ENCODE results near the gene KRT15. TPM values are rescaled to one million over a fixed set of nuclear protein-coding genes. Genes with fewer than 3 reads are reported as not detected.

Gene KRT15
- total and polyA plus RNA-seq, 2 of the 4 experiments (the other 2 are of a cell fraction) = 2.9 to 5.3 TPM

DNA sequence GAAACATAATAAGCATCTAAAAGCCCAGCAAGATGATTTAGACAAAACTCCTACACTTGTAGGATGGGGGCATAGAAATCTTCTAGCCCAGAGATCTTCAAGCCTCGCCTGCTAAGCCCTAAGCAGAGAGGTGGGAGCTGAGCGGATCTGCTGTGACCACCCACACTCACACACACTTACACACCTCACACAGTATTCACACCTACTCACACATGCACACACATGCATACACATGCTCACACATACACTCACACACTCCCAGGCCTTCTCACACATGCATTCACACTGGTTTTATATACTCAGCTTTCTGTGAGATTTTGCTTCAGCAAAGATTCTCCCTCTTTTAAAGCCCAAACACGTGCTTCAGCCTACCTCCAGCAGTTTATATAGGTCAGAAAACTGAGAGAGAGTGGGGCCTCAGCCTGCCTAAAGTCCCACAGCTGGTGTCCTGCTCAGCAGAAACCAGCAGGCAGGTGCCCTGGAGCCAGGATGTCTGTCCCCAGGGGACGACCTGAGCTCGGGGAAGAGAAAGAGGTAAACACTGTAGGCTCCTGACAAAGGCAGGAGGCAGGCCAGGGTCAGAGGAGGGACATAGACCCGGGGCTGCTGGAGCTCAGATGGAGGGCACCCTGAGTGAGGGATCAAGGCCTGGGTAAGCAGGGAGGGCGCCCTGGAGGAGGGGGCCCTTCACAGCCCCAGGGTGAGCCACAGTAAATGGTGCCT is 21.4 kb upstream of the KRT15 start (continued):
- TF ChIP-seq RCOR1 (IDR thresholded peaks at IDR 0.05; ENCODE audit: insufficient replicate concordance, low read length) = no peak

- Histone ChIP-seq H2BK20ac (ENCODE audit: low read depth, low read length) (peak overlapping the region; percentile 87), H3K36me3 (ENCODE audit: control insufficient read depth, insufficient read depth, low read length) (no peaks in the 10 kb centered on the region), H2BK5ac (ENCODE audit: low read depth, low read length, poor library complexity, severe bottlenecking) (peak overlapping the region; percentile 85), H2AK5ac (ENCODE audit: low read depth, low read length) (peak overlapping the region; percentile 94), H3K27ac (ENCODE audit: insufficient read depth, low read length) (peak overlapping the region; percentile 14), H4K20me1 (ENCODE audit: insufficient read depth, low read length) (no peaks in the 10 kb centered on the region), H3K9me1 (ENCODE audit: insufficient read depth, low read length) (peaks cover 11% of the 10 kb centered on the region), H3K27me3 (ENCODE audit: control insufficient read depth, insufficient read depth, low read length) (no peaks in the 10 kb centered on the region), H2BK15ac (ENCODE audit: low read depth, low read length) (peak overlapping the region; percentile 67; the same call in 2 of the 3 replicates), H2BK120ac (ENCODE audit: low read depth, low read length) (peak overlapping the region; percentile 84), H2AK9ac (replicated peaks; ENCODE audit: low read depth, low read length, poor library complexity) (peak overlapping the region; percentile 81), H4K8ac (ENCODE audit: low read depth in 2 of 2, low read length in 2 of 2) (peak overlapping the region; percentile 62 to 75), H4K91ac (ENCODE audit: insufficient read depth, low read depth, low read length) (peak overlapping the region; percentile 93), H3K14ac (replicated peaks; ENCODE audit: low read depth, low read length) (peak overlapping the region; percentile 64), H4K5ac (ENCODE audit: low read depth, low read length) (peak overlapping the region; percentile 45), H2AFZ (replicated peaks; ENCODE audit: low read length, poor library complexity) (peak overlapping the region; percentile 81), H3K9me3 (ENCODE audit: control insufficient read depth, insufficient read depth, low read length) (no peaks in the 10 kb centered on the region), H3K23ac (ENCODE audit: low read depth, low read length) (peak overlapping the region; percentile 60), H3K9ac (ENCODE audit: low read depth, low read length) (no peak overlapping the region), H3K79me1 (ENCODE audit: low read depth in 1 of 2, low read length in 2 of 2) (no peaks in the 10 kb centered on the region), H3K18ac (ENCODE audit: low read depth, low read length) (peak overlapping the region; percentile 62), H3K4me3 (ENCODE audit: insufficient read depth, low read depth, low read length) (no peak overlapping the region), H3K4me2 (ENCODE audit: low read depth, low read length) (no peak overlapping the region), H3K4ac (ENCODE audit: low read depth, low read length) (peak overlapping the region; percentile 83), H3K56ac (ENCODE audit: extremely low read depth, insufficient read depth, low read length) (peak overlapping the region; percentile 45; the same call in 1 of the 2 replicates), H3K4me1 (ENCODE audit: control insufficient read depth, insufficient read depth, low read length) (peaks cover 16% of the 10 kb centered on the region)
- ChIA-PET POLR2A (ENCODE audit: unreplicated experiment) (no interaction called here), CTCF (interaction anchor here (1.6 kb wide), 1 partner anchor 9 kb away, joined by 7 read pairs; no protein-coding TSS in a partner anchor)
- intact Hi-C loops (cut with micrococcal nuclease) (no loop called here), dilution Hi-C loops (cut with HindIII; ENCODE audit: low sequenced_read_pairs, unreplicated experiment) (no loop called here), in situ Hi-C loops (cut with MboI; ENCODE audit: low sequenced_read_pairs) (no loop called here)
- BruUV-seq (replicated peaks) = no TSS peak
- DNase-seq = no peak
- ATAC-seq (ENCODE audit: low read depth) = peak; percentile 61
- no CpG with 5 or more reads among the region's 5 CpGs for WGBS, 2 experiments (ENCODE audit: extremely low coverage in 2 of 2, insufficient read length in 1 of 2)
- TF ChIP-seq BHLHE40 (IDR thresholded peaks at IDR 0.05; ENCODE audit: low read depth, low read length) (no peak), RFX5 (IDR thresholded peaks at IDR 0.05; ENCODE audit: low read depth, low read length) (no peak), POLR2A (IDR thresholded peaks at IDR 0.05; ENCODE audit: low read depth, low read length) (no peak), RAD21 (IDR thresholded peaks at IDR 0.05; ENCODE audit: low read length) (no peak), MAZ (IDR thresholded peaks at IDR 0.05; ENCODE audit: borderline replicate concordance, low read depth, low read length) (no peak), SMC3 (IDR thresholded peaks at IDR 0.05; ENCODE audit: low read depth, low read length) (no peak), MAFK (IDR thresholded peaks at IDR 0.05; ENCODE audit: low read depth, low read length) (no peak), FOS (IDR thresholded peaks at IDR 0.05; ENCODE audit: low read depth, low read length) (no peak), CTCF (conservative IDR thresholded peaks at IDR 0.05; ENCODE audit: low read depth, low read length) (no peak), CEBPB (IDR thresholded peaks at IDR 0.05; ENCODE audit: low read depth, low read length) (no peak)
- TF ChIP-seq, protein P1, sequence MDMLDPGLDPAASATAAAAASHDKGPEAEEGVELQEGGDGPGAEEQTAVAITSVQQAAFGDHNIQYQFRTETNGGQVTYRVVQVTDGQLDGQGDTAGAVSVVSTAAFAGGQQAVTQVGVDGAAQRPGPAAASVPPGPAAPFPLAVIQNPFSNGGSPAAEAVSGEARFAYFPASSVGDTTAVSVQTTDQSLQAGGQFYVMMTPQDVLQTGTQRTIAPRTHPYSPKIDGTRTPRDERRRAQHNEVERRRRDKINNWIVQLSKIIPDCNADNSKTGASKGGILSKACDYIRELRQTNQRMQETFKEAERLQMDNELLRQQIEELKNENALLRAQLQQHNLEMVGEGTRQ (IDR thresholded peaks at IDR 0.05; ENCODE audit: low read depth, low read length) = no peak
- TF ChIP-seq, protein P2, sequence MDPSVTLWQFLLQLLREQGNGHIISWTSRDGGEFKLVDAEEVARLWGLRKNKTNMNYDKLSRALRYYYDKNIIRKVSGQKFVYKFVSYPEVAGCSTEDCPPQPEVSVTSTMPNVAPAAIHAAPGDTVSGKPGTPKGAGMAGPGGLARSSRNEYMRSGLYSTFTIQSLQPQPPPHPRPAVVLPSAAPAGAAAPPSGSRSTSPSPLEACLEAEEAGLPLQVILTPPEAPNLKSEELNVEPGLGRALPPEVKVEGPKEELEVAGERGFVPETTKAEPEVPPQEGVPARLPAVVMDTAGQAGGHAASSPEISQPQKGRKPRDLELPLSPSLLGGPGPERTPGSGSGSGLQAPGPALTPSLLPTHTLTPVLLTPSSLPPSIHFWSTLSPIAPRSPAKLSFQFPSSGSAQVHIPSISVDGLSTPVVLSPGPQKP (IDR thresholded peaks at IDR 0.05; ENCODE audit: borderline replicate concordance, low read depth, low read length) = no peak
Observed at GRCh38 chr17:41539071-41539492, 20.4 kb upstream of the KRT15 start.
